ENCODE measurements around the gene CD47. TPM values are rescaled to one million over a fixed set of nuclear protein-coding genes. Genes with fewer than 3 reads are reported as not detected.

Gene CD47
- total RNA-seq, result 158 and 184 TPM in 2 replicates

DNA sequence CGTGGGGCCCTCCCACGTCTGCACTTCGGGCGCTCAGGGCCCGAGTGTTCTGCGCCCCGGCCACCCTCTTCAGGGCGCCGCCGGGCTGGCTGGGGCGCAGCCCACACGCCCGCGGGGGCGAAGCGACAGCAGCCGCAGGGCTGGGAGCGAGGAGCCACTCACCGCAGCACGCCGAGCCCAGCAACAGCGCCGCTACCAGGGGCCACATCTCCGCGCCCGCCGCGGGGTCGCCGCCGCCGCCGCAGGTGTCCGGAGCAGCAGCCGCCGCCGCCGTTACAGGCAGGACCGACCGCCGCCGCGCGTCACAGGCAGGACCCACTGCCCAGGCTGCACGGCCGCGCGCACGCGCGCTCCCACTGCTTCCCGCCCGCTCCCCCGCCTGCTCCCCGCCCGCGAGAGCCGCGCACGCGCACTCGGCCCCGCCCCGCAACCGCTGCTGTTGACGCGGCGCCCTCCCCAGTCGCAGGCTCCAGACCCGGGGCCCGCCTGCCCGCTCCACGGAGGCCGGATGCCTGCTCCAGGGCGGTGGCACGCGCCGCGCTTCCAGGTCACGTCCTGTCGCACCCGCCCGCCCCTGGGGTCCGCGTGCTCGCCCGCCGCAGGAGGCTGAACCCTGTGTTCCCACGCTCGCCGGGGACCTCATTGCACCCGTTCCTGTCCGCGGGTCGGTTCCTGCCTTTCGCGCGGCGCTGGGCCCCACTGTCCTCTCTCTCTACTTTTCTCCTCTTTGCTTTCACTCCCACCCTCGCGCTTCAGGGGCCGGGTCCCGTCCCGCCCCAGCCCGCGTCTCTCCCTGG is at the start of gene CD47:
CD47 (minus strand) TSS at position 331 of the 797 bp plus-strand sequence; CDS start at position 208, 123 bp downstream.
- peak within 1 kb of the TSS; percentile 97 for H3K27ac Mint-ChIP-seq
- ChIA-PET POLR2A (interaction anchor here (1.7 to 11.1 kb wide), 5 partner anchors 10 to 316 kb away, joined by 5 to 211 read pairs (median 21); no protein-coding TSS in a partner anchor), CTCF (no interaction called here)
- H3K4me1 Mint-ChIP-seq, result peaks cover 33% of the 10 kb centered on the region
- DNase-seq (peak; percentile 97), ATAC-seq (ENCODE audit: low read depth) (peak; percentile 81)
- H3K4me3 Mint-ChIP-seq, result peak within 1 kb of the TSS; percentile 97
- TF ChIP-seq, protein P1, sequence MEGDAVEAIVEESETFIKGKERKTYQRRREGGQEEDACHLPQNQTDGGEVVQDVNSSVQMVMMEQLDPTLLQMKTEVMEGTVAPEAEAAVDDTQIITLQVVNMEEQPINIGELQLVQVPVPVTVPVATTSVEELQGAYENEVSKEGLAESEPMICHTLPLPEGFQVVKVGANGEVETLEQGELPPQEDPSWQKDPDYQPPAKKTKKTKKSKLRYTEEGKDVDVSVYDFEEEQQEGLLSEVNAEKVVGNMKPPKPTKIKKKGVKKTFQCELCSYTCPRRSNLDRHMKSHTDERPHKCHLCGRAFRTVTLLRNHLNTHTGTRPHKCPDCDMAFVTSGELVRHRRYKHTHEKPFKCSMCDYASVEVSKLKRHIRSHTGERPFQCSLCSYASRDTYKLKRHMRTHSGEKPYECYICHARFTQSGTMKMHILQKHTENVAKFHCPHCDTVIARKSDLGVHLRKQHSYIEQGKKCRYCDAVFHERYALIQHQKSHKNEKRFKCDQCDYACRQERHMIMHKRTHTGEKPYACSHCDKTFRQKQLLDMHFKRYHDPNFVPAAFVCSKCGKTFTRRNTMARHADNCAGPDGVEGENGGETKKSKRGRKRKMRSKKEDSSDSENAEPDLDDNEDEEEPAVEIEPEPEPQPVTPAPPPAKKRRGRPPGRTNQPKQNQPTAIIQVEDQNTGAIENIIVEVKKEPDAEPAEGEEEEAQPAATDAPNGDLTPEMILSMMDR (IDR thresholded peaks at IDR 0.05), result no peak
- H3K9me3 Mint-ChIP-seq, result no peaks in the 10 kb centered on the region
- H3K36me3 Mint-ChIP-seq (ENCODE audit: low read depth), result peaks cover 16% of the 10 kb centered on the region
- intact Hi-C loops (cut with micrococcal nuclease), result loop anchor here (1.0 to 10.0 kb wide), 6 partner anchors 9 to 566 kb away; partner anchors contain the start of genes BBX and IFT57
- H3K27me3 Mint-ChIP-seq, result no peaks in the 10 kb centered on the region

DNA sequence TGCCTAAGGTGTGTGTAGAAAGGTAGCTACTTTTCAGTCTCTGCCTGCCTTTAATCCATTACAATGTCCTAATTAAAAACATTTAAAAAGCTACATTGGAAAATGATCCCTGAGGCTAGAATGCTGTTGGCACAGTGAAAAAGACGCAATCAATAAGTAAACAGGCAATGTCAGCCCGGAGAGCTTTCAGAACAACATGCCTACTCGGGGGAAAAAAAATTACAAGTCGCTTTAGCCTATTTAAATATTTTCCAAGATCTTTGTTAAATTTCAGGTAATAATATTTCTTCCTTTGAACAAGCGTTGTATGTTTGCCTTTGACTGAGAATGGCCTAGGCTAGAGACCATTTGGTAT is 46.6 kb upstream of the CD47 start:
- H3K27ac Mint-ChIP-seq, result peak overlapping the region; percentile 89
- ChIA-PET CTCF (interaction anchor here (0.7 to 1.7 kb wide), 3 partner anchors 12 to 340 kb away, joined by 3 read pairs; no protein-coding TSS in a partner anchor), POLR2A (interaction anchor here (0.9 to 4.9 kb wide), 4 partner anchors 12 to 87 kb away, joined by 3 to 75 read pairs (median 6); no protein-coding TSS in a partner anchor)
- H3K4me1 Mint-ChIP-seq, result peaks cover 82% of the 10 kb centered on the region
- TF ChIP-seq, protein P1 (IDR thresholded peaks at IDR 0.05), result no peak
- intact Hi-C loops (cut with micrococcal nuclease), result no loop called here
- no peak overlapping the region for H3K4me3 Mint-ChIP-seq
- ATAC-seq (ENCODE audit: low read depth) (no peak), DNase-seq (no peak)
- peaks cover 7% of the 10 kb centered on the region for H3K9me3 Mint-ChIP-seq
- no peaks in the 10 kb centered on the region for H3K27me3 Mint-ChIP-seq
- peaks cover 45% of the 10 kb centered on the region for H3K36me3 Mint-ChIP-seq (ENCODE audit: low read depth)

- ATAC-seq (ENCODE audit: low read depth) (peak; percentile 60), DNase-seq (no peak)
- Mint-ChIP-seq H3K36me3 (ENCODE audit: low read depth) (peaks cover 50% of the 10 kb centered on the region), H3K27ac (peak overlapping the region; percentile 89), H3K27me3 (no peaks in the 10 kb centered on the region), H3K9me3 (peaks cover 7% of the 10 kb centered on the region), H3K4me3 (peak overlapping the region; percentile 17), H3K4me1 (peaks cover 82% of the 10 kb centered on the region)
- TF ChIP-seq, protein P1 (IDR thresholded peaks at IDR 0.05), result no peak
- ChIA-PET POLR2A (interaction anchor here (0.6 to 4.9 kb wide), 5 partner anchors 12 to 88 kb away, joined by 3 to 75 read pairs (median 5); no protein-coding TSS in a partner anchor), CTCF (interaction anchor here (0.7 to 0.8 kb wide), 2 partner anchors 198 to 341 kb away, joined by 3 read pairs; no protein-coding TSS in a partner anchor)
- intact Hi-C loops (cut with micrococcal nuclease), result no loop called here
Observed at GRCh38 chr3:108136561-108137459, 46.0 kb upstream of the CD47 start.

DNA sequence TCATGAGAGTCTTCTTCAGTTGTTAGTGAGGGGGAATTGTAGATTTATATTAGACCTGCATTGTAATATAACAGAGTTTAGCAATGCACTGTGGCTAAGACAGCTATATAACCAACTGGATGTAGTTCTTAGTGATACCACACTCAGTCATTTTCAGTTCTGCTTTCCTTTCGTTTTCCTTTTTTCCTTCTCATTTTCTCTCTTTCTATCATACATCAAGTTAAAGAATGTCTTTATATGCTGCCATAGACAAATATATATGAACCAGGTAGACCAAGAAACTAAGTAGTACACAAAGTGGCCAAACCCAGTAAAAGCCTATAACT is 43.7 kb upstream of the CD47 start:
- TF ChIP-seq, protein P1 (IDR thresholded peaks at IDR 0.05), result no peak
- peak overlapping the region; percentile 68 for H3K4me3 Mint-ChIP-seq
- H3K9me3 Mint-ChIP-seq, result peaks cover 4% of the 10 kb centered on the region
- no peaks in the 10 kb centered on the region for H3K27me3 Mint-ChIP-seq
- ChIA-PET POLR2A (interaction anchor here (1.0 to 4.4 kb wide), 6 partner anchors 8 to 46 kb away, joined by 3 to 53 read pairs (median 6); no protein-coding TSS in a partner anchor), CTCF (no interaction called here)
- DNase-seq (no peak), ATAC-seq (ENCODE audit: low read depth) (peak; percentile 49)
- peaks cover 96% of the 10 kb centered on the region for H3K4me1 Mint-ChIP-seq
- intact Hi-C loops (cut with micrococcal nuclease), result loop anchor here (1.0 to 5.0 kb wide), 4 partner anchors 9 to 272 kb away; no protein-coding TSS in a partner anchor
- peak overlapping the region; percentile 92 for H3K27ac Mint-ChIP-seq
- H3K36me3 Mint-ChIP-seq (ENCODE audit: low read depth), result peaks cover 55% of the 10 kb centered on the region
